Lung (tissue), 12 donors: Measurements from ENCODE around the gene EMP3. TPM values are rescaled to one million over a fixed set of nuclear protein-coding genes. Genes with fewer than 3 reads are reported as not detected.

Source experiments
- ATAC-seq: fragments of 200-7000 bp; cut with Tn5 transposase; one replicate; pipeline ENCODE4 v1.9.1; 2020; ENCODE audit warnings: moderate number of reproducible peaks; ENCODE audit not compliant: insufficient read depth, low FRiP score
- DNase-seq, 3 donors: peaks; one replicate each; pipeline ENCODE4 v3.0.0-alpha.2; 2013 to 2017
- H3K27ac ChIP-seq, 2 donors: one replicate each; pipeline ENCODE4 v1.5.1; 2013; ENCODE audit warnings: mild to moderate bottlenecking in 2 of 2, moderate library complexity in 2 of 2, control low read depth in 1 of 2, inconsistent platforms in 1 of 2, low read depth in 1 of 2, low read length in 1 of 2
- H3K27me3 ChIP-seq, 3 donors: one replicate each; pipeline ENCODE4 v1.5.1; 2013; ENCODE audit warnings: low read length in 2 of 3; ENCODE audit not compliant: control insufficient read depth in 3 of 3, insufficient read depth in 3 of 3
- H3K36me3 ChIP-seq, 4 donors: one replicate each; pipeline ENCODE4 v1.5.1; 2013; ENCODE audit warnings: low read length in 4 of 4, mild to moderate bottlenecking in 1 of 4, moderate library complexity in 1 of 4; ENCODE audit not compliant: control insufficient read depth in 4 of 4, insufficient read depth in 4 of 4
- H3K4me1 ChIP-seq, 5 donors: one replicate each; pipeline ENCODE4 v1.5.1; 2013; ENCODE audit warnings: low read length in 5 of 5, mild to moderate bottlenecking in 2 of 5, moderate library complexity in 1 of 5; ENCODE audit not compliant: control insufficient read depth in 5 of 5, insufficient read depth in 5 of 5
- H3K4me3 ChIP-seq: one replicate; pipeline ENCODE4 v1.5.1; 2013; ENCODE audit warnings: mild to moderate bottlenecking, control low read depth, moderate library complexity
- H3K9ac ChIP-seq, 2 donors: one replicate each; pipeline ENCODE4 v1.5.1; 2013; ENCODE audit warnings: low read length in 2 of 2, control low read depth in 1 of 2; ENCODE audit not compliant: insufficient read depth in 1 of 2
- H3K9me3 ChIP-seq, 4 donors: one replicate each; pipeline ENCODE4 v1.5.1; 2013; ENCODE audit warnings: low read length in 3 of 4, mild to moderate bottlenecking in 1 of 4, moderate library complexity in 1 of 4; ENCODE audit not compliant: control insufficient read depth in 4 of 4, insufficient read depth in 3 of 4
- WGBS, 2 donors: extraction: QIAGEN DNeasy Blood & Tissue Kit; methylation state at CpG; one replicate each; pipeline ENCODE4 v1.1.7; 2013; 5-methylcytosine and 5-hydroxymethylcytosine counted together
- polyA plus RNA-seq, 2 donors: library from polyadenylated mRNA; stranded (reverse); fragments of 200-250 nt; gene quantifications; one replicate each; pipeline ENCODE4 v1.2.1, GENCODE V29; 2013
- total RNA-seq, 2 donors: library from RNA; depleted of rRNA in 1 of 2; stranded (reverse); fragments of >200 nt in 1 of 2; gene quantifications; one replicate each; pipeline ENCODE4 v1.2.1, GENCODE V29; 2014 to 2021
- TF ChIP-seq, protein P1 (sequence below): IDR thresholded peaks from 2 replicates; pipeline ENCODE4 v1.5.1; 2012; ENCODE audit warnings: mild to moderate bottlenecking; ENCODE audit errors: control extremely low read depth, extremely low read depth
- donor health status: control.
- donor health status: control.
- donor health status: Bipolar disorder and iron deficiency.
- donor health status: healthy.
- donor health status: DM: yes; HTN: yes; CAD: no.

Gene EMP3
- total and polyA plus RNA-seq, 4 donors = 36.9 to 276 (median 223) TPM

DNA sequence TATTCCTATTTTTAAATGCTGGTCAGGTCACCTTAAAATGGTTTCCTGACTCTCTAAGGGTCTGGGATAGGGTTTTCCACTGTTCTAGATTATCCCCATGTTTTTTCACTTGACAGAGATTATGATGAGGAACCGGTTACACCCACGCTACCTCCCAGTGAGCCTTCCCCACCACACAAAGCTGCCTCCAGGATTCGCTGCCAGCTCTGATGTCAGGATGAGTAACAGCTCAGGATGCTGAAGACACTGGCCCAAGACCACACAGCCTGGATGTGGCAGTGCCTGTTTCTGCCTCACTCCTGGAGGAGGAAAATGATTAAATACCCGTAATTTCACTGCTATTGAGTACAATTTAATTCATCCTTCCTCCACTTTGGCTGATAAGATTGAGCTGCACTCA is 32.6 kb upstream of the EMP3 start:
- no peak overlapping the region for H3K4me3 ChIP-seq
- DNase-seq = no peak
- no peak overlapping the region for H3K9ac ChIP-seq
- no peaks in the 10 kb centered on the region for H3K9me3 ChIP-seq
- H3K4me1 ChIP-seq = peaks cover 0 to 9% (median 0%) of the 10 kb centered on the region in 5 donors
- TF ChIP-seq, protein P1, sequence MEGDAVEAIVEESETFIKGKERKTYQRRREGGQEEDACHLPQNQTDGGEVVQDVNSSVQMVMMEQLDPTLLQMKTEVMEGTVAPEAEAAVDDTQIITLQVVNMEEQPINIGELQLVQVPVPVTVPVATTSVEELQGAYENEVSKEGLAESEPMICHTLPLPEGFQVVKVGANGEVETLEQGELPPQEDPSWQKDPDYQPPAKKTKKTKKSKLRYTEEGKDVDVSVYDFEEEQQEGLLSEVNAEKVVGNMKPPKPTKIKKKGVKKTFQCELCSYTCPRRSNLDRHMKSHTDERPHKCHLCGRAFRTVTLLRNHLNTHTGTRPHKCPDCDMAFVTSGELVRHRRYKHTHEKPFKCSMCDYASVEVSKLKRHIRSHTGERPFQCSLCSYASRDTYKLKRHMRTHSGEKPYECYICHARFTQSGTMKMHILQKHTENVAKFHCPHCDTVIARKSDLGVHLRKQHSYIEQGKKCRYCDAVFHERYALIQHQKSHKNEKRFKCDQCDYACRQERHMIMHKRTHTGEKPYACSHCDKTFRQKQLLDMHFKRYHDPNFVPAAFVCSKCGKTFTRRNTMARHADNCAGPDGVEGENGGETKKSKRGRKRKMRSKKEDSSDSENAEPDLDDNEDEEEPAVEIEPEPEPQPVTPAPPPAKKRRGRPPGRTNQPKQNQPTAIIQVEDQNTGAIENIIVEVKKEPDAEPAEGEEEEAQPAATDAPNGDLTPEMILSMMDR = no peak
- 89 to 95% methylated on average over 4 of the region's 4 CpGs for WGBS, 2 donors
- ATAC-seq = no peak
- H3K27me3 ChIP-seq = no peaks in the 10 kb centered on the region
- H3K27ac ChIP-seq = no peak overlapping the region
- H3K36me3 ChIP-seq = peaks cover 0 to 2% (median 0%) of the 10 kb centered on the region in 4 donors

DNA sequence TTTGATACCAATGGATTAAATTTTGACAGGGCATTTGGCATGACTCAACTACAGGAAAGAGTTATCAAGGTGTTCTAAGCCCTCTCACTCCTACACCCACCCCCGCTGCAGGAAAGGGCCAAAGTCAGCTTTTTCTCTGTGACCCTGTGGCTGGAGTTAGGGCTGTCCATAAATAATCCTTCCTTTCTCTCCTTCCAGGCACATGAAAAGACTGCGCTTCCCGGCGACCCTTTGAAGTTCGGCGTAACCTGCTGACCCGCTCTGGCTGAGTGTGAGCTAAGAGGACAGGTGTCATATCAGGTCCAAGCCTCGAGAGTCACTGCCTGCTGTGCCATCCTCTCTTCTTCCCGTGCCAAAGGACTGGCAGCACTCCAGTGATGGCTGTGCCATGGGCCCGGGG is 29.9 kb upstream of the EMP3 start:
- Histone ChIP-seq H3K9ac (no peak overlapping the region), H3K4me3 (no peak overlapping the region), H3K27ac (no peak overlapping the region), H3K9me3 (no peaks in the 10 kb centered on the region), H3K27me3 (no peaks in the 10 kb centered on the region), H3K4me1 (peaks cover 0 to 9% (median 0%) of the 10 kb centered on the region in 5 donors), H3K36me3 (no peaks in the 10 kb centered on the region)
- 75 to 86% methylated on average over 10 of the region's 10 CpGs for WGBS, 2 donors
- DNase-seq = no peak
- no peak for ATAC-seq
- TF ChIP-seq, protein P1 = no peak

GRCh38 chr19:48296963-48297734 is 28.2 kb upstream of the EMP3 start:
- Histone ChIP-seq H3K4me3 (no peak overlapping the region), H3K27me3 (no peaks in the 10 kb centered on the region), H3K27ac (no peak overlapping the region), H3K36me3 (no peaks in the 10 kb centered on the region), H3K4me1 (no peaks in the 10 kb centered on the region), H3K9me3 (no peaks in the 10 kb centered on the region), H3K9ac (no peak overlapping the region)
- ATAC-seq (no peak), DNase-seq (no peak)
- WGBS, 2 donors = 89 to 92% methylated on average over 41 to 42 of the region's 42 CpGs
- TF ChIP-seq, protein P1 = no peak
